GM13976 (cell line): Measurements from ENCODE around the gene KCNAB1.

Experiments used
- DNase-seq: peaks from one replicate; pipeline ENCODE4 v3.0.0; 2012; ENCODE audit warnings: low spot score
- CTCF ChIP-seq: IDR thresholded peaks from 2 replicates; pipeline ENCODE4 v1.5.1; 2012; ENCODE audit warnings: borderline replicate concordance, mild to moderate bottlenecking; ENCODE audit not compliant: insufficient read depth; ENCODE audit errors: extremely low read depth, missing control alignments, control extremely low read depth
- in situ Hi-C: fragments of 300-500 bp; cut with MboI; formaldehyde crosslinking; loops from one replicate; pipeline ENCODE4 v1.12.0; 2022; ENCODE audit warnings: low sequenced_read_pairs, mixed read lengths, inconsistent platforms; ENCODE audit not compliant: unreplicated experiment

Gene KCNAB1

GRCh38 chr3:156341831-156342416 lies 221.5 kb downstream of the KCNAB1 start:
- TF ChIP-seq CTCF, result peak; percentile 46
- peak; percentile 52 for DNase-seq
- in situ Hi-C loops, result no loop called here

GRCh38 chr3:156344215-156344614 lies 223.8 kb downstream of the KCNAB1 start:
- TF ChIP-seq CTCF, result no peak
- in situ Hi-C loops, result no loop called here
- no peak for DNase-seq

- in situ Hi-C loops, result no loop called here
- no peak for DNase-seq
- no peak for TF ChIP-seq CTCF
Measured at GRCh38 chr3:156349111-156349510, 228.7 kb downstream of the KCNAB1 start.

GRCh38 chr3:156349978-156350377 lies 229.6 kb downstream of the KCNAB1 start:
- no peak for DNase-seq
- in situ Hi-C loops, result no loop called here
- no peak for TF ChIP-seq CTCF

GRCh38 chr3:156350781-156351180 lies 230.4 kb downstream of the KCNAB1 start:
- TF ChIP-seq CTCF, result no peak
- DNase-seq, result no peak
- in situ Hi-C loops, result no loop called here

- in situ Hi-C loops, result no loop called here
- no peak for DNase-seq
- no peak for TF ChIP-seq CTCF
Measured at GRCh38 chr3:156351783-156352182, 231.4 kb downstream of the KCNAB1 start.

- no peak for DNase-seq
- in situ Hi-C loops, result no loop called here
Measured at GRCh38 chr3:156352728-156353127, 232.3 kb downstream of the KCNAB1 start.

More at GRCh38 chr3:156352728-156353127, 232.3 kb downstream of the KCNAB1 start:
- TF ChIP-seq CTCF, result no peak
